ENCODE results near the gene TMEM131L.

DNA sequence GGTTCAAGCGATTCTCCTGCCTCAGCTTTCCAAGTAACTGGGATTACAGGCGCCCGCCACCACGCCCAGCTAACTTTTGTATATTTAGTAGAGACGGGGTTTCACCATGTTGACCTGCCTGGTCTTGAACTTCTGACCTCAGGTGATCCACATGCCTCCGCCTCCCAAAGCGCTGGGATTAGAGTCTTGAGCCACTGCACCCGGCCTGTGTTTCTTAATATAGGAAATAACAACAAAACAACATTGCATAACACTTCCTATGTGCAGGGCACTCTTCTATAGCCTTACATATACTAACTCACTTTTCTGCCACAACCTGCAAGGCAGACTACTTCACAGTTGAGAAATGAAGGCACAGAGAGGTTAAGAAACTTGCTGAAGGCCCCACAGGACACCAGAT lies 12.8 kb upstream of the TMEM131L start:
- TF ChIP-seq, protein P1, sequence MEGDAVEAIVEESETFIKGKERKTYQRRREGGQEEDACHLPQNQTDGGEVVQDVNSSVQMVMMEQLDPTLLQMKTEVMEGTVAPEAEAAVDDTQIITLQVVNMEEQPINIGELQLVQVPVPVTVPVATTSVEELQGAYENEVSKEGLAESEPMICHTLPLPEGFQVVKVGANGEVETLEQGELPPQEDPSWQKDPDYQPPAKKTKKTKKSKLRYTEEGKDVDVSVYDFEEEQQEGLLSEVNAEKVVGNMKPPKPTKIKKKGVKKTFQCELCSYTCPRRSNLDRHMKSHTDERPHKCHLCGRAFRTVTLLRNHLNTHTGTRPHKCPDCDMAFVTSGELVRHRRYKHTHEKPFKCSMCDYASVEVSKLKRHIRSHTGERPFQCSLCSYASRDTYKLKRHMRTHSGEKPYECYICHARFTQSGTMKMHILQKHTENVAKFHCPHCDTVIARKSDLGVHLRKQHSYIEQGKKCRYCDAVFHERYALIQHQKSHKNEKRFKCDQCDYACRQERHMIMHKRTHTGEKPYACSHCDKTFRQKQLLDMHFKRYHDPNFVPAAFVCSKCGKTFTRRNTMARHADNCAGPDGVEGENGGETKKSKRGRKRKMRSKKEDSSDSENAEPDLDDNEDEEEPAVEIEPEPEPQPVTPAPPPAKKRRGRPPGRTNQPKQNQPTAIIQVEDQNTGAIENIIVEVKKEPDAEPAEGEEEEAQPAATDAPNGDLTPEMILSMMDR (IDR thresholded peaks at IDR 0.05) = no peak
- no peak for TF ChIP-seq POLR2A (IDR thresholded peaks at IDR 0.05)

All from testis (tissue), 2 donors.